Right renal cortex interstitium (tissue), 3 donors: ENCODE data around the gene PICALM. TPM values are rescaled to one million over a fixed set of nuclear protein-coding genes. Genes with fewer than 3 reads are reported as not detected.
"Not testable (repeated sequence)": the region's sequence is repeated elsewhere in the genome, so short reads cannot be mapped to it uniquely, and the experiment has no call there.

ENCODE experiments used
- DNase-seq, 3 donors: peaks; one replicate each; pipeline ENCODE4 v3.0.0-alpha.2; 2013; ENCODE audit warnings: low read depth in 3 of 3, low spot score in 2 of 3
- polyA plus RNA-seq, 3 donors: library from polyadenylated mRNA; unstranded; fragments of 120-200 nt; gene quantifications; one replicate each; pipeline ENCODE4 v1.2.1, GENCODE V29; 2013; ENCODE audit not compliant: insufficient read length in 3 of 3

PICALM gene
- polyA plus RNA-seq, 3 donors: 263 to 279 (median 277) TPM

DNA sequence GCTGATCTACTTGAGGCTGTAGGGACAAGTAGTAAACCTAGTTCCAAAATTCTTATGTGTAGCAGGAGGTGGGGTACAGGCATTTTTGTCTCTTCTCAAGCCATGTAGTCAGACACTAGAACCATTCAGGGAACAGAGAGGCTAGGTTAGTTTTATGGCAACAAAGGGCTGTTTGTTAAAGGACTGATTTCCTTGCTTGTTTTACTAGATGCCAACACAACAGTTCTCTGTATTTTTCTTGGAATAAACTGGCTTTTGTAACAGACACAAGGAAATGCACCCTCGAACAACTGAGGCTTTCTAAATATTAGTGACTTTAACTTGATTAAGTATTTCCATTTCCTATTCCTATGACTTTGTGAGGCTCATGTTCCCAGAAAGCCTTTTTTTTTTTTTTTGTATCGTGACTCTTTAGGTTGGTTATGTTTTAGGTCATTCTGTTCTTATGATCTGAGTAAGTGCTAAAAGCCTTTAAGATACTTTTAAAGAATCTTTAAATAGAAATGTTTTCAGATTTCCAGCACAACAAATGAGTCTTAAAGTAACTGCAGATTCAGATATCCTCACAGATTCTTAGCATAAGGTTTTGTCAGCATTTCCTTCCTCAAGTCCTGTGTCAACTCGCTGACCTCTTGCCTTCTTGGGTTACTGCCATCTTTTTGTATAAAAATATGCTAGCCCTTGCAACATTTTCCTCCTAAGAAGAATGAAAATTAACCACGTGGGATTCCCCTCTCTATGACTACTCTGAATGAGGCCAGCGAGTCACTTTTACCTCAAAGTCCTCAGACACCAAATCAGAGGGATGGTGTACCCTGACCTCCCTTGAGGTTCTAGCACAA is 121.2 kb downstream of the PICALM start:
- no peak for DNase-seq

- no peak for DNase-seq
These were observed 122.7 kb downstream of the PICALM start for GRCh38 chr11:85946221-85946620.

GRCh38 chr11:85945788-85946187 is 123.1 kb downstream of the PICALM start:
- DNase-seq: no peak

DNA sequence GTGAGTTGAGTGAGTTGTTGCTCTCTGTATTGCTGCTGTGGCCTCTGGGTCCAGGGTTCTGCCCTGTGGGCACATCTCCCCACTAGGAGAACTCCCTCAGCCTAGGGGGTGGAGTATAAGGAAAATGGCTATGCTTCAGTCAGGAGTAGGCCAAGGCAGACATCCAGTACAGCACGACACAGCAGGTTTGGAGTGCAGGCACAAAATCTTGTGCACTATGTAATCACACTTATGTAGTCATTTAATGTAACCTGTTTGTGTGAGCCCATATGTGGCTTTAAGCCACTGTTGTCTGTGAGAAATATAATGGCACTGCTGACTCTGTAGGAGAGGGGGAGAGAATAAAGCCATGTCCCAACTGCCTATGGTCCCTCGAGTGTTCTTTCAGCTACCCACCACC is 123.6 kb downstream of the PICALM start:
- no peak for DNase-seq

- no peak for DNase-seq
These were observed 127.4 kb downstream of the PICALM start for GRCh38 chr11:85941380-85941973.

DNA sequence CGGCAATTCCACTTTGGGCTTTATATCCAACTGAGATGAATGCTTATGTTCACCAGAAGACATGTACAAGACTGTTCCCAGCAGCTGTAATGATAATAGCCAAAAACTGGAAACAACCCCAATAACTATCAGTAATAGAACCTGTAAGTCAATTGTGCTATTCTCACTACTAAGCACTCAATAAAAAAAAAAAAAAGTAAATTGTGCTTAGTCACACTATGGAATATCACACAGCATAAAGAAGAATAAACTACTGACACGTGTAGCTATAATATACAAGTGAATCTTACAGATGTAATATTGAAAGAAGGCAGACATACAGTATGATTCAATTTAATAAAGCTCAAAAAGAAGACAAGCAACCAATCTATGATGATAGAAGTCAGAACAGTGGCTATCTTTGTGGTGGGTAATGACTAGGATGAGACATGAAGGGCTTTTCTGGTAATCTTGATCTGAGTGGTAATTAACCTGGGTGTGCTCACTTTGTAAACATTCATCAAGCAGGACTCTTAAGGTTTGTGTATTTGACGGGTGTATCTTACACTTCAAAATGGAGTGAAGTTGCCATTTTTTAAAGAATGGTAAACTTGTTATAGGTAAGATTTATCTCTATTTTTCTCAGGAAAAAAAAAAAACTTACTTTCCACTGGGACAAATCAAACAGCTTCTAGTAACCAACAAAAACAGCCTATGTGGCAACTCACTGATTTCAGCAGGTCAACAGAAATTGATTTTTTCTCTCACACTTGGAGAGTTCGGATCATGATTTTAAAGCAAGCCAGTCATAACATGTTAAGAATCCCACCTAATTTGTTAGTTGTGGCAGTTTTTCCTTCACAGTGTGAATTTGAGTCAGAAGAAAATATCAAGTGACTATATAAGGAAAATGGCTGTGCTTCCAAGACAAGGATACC is 129.5 kb downstream of the PICALM start:
- no peak for DNase-seq

GRCh38 chr11:85937835-85938234 is 131.0 kb downstream of the PICALM start:
- no peak for DNase-seq

- no peak for DNase-seq
These were observed 133.1 kb downstream of the PICALM start for GRCh38 chr11:85935751-85936150.

DNA sequence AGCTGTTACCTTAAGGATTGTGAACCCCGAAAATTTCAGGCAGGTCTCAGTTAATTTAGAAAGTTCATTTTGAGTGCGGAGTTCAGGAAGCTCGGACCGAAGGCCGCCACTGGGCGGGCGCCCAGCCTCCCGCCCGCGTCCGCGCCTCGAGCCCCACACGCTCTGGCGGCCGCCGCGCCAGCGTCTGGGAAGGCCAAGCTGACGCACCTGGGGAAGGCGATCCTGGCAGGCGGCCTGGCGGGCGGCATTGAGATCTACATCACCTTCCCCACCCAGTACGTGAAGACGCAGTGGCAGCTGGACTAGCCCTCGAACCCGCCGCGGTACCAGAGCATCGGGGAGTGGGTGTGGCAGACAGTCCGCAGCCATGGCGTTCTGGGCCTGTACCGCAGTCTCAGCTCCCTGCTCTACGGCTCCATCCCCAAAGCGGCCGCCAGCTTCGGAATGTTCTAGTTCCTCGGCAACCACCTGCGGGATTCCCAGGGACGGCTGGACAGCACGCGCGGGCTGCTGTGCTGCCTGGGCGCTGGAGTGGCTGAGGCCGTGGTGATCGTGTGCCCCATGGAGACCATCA is 134.2 kb downstream of the PICALM start:
- DNase-seq: no peak

DNA sequence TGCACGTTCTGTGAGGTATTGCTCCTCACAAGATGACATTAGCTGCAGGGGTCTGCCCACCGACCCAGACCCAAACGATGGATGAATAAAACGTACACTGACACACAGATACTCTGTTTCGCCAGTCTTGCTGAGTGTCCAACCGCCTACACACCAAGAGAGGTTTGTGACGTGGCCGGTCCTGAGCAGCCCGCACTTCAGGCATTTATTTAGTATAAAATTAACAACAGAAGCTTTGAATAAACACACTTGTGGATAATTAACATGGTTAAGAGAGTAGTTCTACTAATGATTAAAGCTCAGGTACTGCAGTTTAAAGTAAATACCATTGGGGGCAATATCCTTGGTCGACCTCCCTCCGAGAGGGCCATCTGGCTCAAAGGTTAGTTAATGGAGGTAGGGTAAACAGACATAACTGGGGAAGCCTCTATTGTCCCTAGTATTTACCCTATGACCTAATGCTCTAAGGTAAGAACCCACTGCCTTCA is 138.0 kb downstream of the PICALM start:
- no peak for DNase-seq

- DNase-seq: not testable (repeated sequence)
These were observed 142.2 kb downstream of the PICALM start for GRCh38 chr11:85926653-85927214.

- no peak for DNase-seq
These were observed 145.4 kb downstream of the PICALM start for GRCh38 chr11:85923455-85923854.

DNA sequence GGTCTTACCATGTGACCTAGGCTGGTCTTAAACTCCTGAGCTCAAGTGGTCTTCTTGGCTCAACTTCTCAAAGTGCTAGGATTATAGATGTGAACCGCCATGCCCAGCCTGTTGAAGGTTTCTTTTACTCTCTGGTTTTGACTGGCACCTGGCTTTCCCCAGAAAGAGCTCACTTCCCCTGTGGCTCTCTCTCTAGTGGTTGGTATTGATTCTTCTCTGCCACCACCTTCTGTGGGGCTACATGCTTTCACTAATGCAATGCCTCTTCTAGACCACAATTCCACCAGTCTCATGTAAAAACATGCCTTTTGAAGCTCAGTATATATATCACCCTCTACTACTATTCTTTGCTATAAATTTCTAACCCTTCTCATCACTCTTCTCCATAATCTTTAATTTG is 146.5 kb downstream of the PICALM start:
- DNase-seq: no peak

GRCh38 chr11:85918910-85919794 is 149.7 kb downstream of the PICALM start:
- no peak for DNase-seq

DNA sequence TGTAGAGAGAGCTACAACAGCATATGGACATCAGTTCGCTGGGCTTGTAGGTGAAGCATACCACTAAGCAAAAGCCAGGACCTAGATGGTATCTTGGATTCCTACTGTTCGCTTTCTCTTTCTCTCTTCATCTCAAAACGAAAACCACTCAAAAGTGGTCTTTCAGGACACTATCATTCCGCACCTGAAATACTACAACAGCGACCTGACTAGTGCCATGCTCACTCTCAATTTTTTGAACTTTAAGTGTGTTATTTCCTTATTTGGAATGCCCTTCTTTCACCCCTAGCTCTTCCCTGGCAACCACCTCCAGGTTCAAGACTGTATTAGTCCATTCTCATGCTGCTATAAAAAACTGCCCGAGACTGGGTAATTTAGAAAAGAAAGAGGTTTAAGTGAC is 154.5 kb downstream of the PICALM start:
- no peak for DNase-seq

- no peak for DNase-seq
These were observed 155.4 kb downstream of the PICALM start for GRCh38 chr11:85913513-85913912.

GRCh38 chr11:85912414-85912813 is 156.5 kb downstream of the PICALM start:
- no peak for DNase-seq
